SU-DHL-6 (cell line): Measurements from ENCODE around the gene CNR2.

Experiments
- CTCF ChIP-seq: fragments of 200-600 bp; sonication (generic); IDR thresholded peaks from one replicate; pipeline ENCODE4 v1.5.1; 2017; ENCODE audit warnings: antibody characterized with exemption, mild to moderate bottlenecking, low read length, moderate library complexity; ENCODE audit not compliant: insufficient read depth, poor library complexity, severe bottlenecking
- EZH2phosphoT487 ChIP-seq: fragments of 200-600 bp; sonication (generic), shearing (Covaris generic); conservative IDR thresholded peaks from 2 replicates; pipeline ENCODE4 v1.6.1; 2018; ENCODE audit warnings: mild to moderate bottlenecking, antibody characterized with exemption, low read length, moderate library complexity, mixed read lengths

- TF ChIP-seq CTCF (no peak), EZH2phosphoT487 (no peak)
Measured at GRCh38 chr1:23925279-23925678, 12.1 kb upstream of the CNR2 start.
